Retinal pigment epithelial cell (primary cell): ENCODE results near the gene HTR1B.

Experiments used
- DNase-seq: peaks from one replicate; pipeline ENCODE4 v3.0.0-alpha.2; 2010; ENCODE audit warnings: low read depth
- H3K4me3 ChIP-seq: 2 replicates; pipeline ENCODE4 v1.5.1; 2011; ENCODE audit warnings: mild to moderate bottlenecking, low read length, control low read depth, moderate library complexity
- TF ChIP-seq, protein P1 (sequence below): conservative IDR thresholded peaks from 2 replicates; pipeline ENCODE4 v1.5.1; 2011; ENCODE audit warnings: low read depth, low read length, control low read depth, inconsistent platforms

The HTR1B gene

GRCh38 chr6:77445214-77445613 is 18.1 kb downstream of the HTR1B start:
- TF ChIP-seq, protein P1, sequence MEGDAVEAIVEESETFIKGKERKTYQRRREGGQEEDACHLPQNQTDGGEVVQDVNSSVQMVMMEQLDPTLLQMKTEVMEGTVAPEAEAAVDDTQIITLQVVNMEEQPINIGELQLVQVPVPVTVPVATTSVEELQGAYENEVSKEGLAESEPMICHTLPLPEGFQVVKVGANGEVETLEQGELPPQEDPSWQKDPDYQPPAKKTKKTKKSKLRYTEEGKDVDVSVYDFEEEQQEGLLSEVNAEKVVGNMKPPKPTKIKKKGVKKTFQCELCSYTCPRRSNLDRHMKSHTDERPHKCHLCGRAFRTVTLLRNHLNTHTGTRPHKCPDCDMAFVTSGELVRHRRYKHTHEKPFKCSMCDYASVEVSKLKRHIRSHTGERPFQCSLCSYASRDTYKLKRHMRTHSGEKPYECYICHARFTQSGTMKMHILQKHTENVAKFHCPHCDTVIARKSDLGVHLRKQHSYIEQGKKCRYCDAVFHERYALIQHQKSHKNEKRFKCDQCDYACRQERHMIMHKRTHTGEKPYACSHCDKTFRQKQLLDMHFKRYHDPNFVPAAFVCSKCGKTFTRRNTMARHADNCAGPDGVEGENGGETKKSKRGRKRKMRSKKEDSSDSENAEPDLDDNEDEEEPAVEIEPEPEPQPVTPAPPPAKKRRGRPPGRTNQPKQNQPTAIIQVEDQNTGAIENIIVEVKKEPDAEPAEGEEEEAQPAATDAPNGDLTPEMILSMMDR, result no peak
- no peak for DNase-seq
- no peak overlapping the region for H3K4me3 ChIP-seq

GRCh38 chr6:77440206-77440976 is 22.9 kb downstream of the HTR1B start:
- TF ChIP-seq, protein P1, result no peak
- no peak for DNase-seq
- no peak overlapping the region for H3K4me3 ChIP-seq

- H3K4me3 ChIP-seq, result no peak overlapping the region
- TF ChIP-seq, protein P1, result no peak
- DNase-seq, result no peak
Observed at GRCh38 chr6:77433888-77434287, 29.4 kb downstream of the HTR1B start.

DNA sequence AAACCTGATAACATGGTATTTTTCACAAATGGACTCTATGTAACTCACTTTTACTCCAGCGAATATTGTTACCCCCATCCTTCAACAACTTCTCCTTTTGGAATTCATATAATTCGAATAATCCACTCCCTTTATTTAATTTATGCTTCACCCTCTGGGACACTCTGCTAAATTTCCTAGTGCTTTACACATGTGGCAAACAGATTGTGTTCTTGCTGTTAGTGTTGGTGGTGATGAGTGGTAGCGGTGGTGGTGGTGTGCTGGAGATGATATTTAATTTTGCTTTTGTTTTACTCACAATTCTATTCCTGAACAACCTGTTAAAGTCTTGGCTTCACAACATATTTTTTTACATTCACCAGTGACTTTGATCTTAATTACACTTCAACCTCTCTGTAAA is 32.8 kb downstream of the HTR1B start:
- TF ChIP-seq, protein P1, result no peak
- DNase-seq, result no peak
- H3K4me3 ChIP-seq, result no peak overlapping the region

GRCh38 chr6:77425671-77426070 is 37.6 kb downstream of the HTR1B start:
- H3K4me3 ChIP-seq, result no peak overlapping the region
- no peak for DNase-seq
- TF ChIP-seq, protein P1, result no peak

- no peak overlapping the region for H3K4me3 ChIP-seq
- TF ChIP-seq, protein P1, result no peak
- DNase-seq, result no peak
Observed at GRCh38 chr6:77425216-77425615, 38.1 kb downstream of the HTR1B start.

GRCh38 chr6:77424761-77425160 is 38.5 kb downstream of the HTR1B start:
- TF ChIP-seq, protein P1, result no peak
- no peak overlapping the region for H3K4me3 ChIP-seq
- no peak for DNase-seq
